Measurements from ENCODE around the gene CST9L. TPM values are rescaled to one million over a fixed set of nuclear protein-coding genes. Genes with fewer than 3 reads are reported as not detected.
"Not testable (repeated sequence)": the region's sequence is repeated elsewhere in the genome, so short reads cannot be mapped to it uniquely, and the experiment has no call there.

The CST9L gene
- total RNA-seq, 2 experiments from 2014 or later = not detected

- no peaks in the 10 kb centered on the region for H3K9me3 ChIP-seq (ENCODE audit: low read length)
- no peak overlapping the region for H3K4me2 ChIP-seq (ENCODE audit: low read length)
- H3K27ac ChIP-seq (ENCODE audit: low read depth, low read length, poor library complexity, severe bottlenecking) = no peak overlapping the region
- H3K9me2 ChIP-seq (ENCODE audit: insufficient read depth, low read length) = no peaks in the 10 kb centered on the region
- no peaks in the 10 kb centered on the region for H3K79me2 ChIP-seq (ENCODE audit: insufficient read depth, low read depth, low read length)
- no peak overlapping the region for H2AFZ ChIP-seq (ENCODE audit: low read length)
- ChIA-PET POLR2A (interaction anchor here (0.6 kb wide), 2 partner anchors 8 to 737 kb away, joined by 3 read pairs; no protein-coding TSS in a partner anchor), CTCF (ENCODE audit: unreplicated experiment) (no interaction called here)
- no peaks in the 10 kb centered on the region for H4K20me1 ChIP-seq (ENCODE audit: insufficient read depth, low read length)
- H3K4me3 ChIP-seq (ENCODE audit: low read depth, low read length, poor library complexity, severe bottlenecking) = no peak overlapping the region
- no peaks in the 10 kb centered on the region for H3K4me1 ChIP-seq (ENCODE audit: insufficient read depth, low read length, poor library complexity, severe bottlenecking)
- H3K36me3 ChIP-seq (ENCODE audit: insufficient read depth, low read length) = no peaks in the 10 kb centered on the region
- intact Hi-C loops (cut with micrococcal nuclease; ENCODE audit: unreplicated experiment) = no loop called here
- BruUV-seq (replicated peaks) = no TSS peak
- no peak for TF ChIP-seq CTCF (conservative IDR thresholded peaks at IDR 0.05; ENCODE audit: low read length)
- no peak for TF ChIP-seq EZH2phosphoT487 (IDR thresholded peaks at IDR 0.05; ENCODE audit: borderline replicate concordance, low read depth, low read length)
- no peak for DNase-seq (ENCODE audit: low spot score)
Observed at GRCh38 chr20:23582293-23582692, 14.0 kb upstream of the CST9L start.

GRCh38 chr20:23581833-23582232, 13.5 kb upstream of the CST9L start:
- H3K9me2 ChIP-seq (ENCODE audit: insufficient read depth, low read length); H2AFZ ChIP-seq (ENCODE audit: low read length); H3K4me2 ChIP-seq (ENCODE audit: low read length); H4K20me1 ChIP-seq (ENCODE audit: insufficient read depth, low read length); H3K4me1 ChIP-seq (ENCODE audit: insufficient read depth, low read length, poor library complexity, severe bottlenecking); BruUV-seq (replicated peaks); H3K79me2 ChIP-seq (ENCODE audit: insufficient read depth, low read depth, low read length); H3K9me3 ChIP-seq (ENCODE audit: low read length); DNase-seq (ENCODE audit: low spot score); H3K36me3 ChIP-seq (ENCODE audit: insufficient read depth, low read length); intact Hi-C loops (cut with micrococcal nuclease; ENCODE audit: unreplicated experiment); H3K4me3 ChIP-seq (ENCODE audit: low read depth, low read length, poor library complexity, severe bottlenecking); H3K27ac ChIP-seq (ENCODE audit: low read depth, low read length, poor library complexity, severe bottlenecking); CTCF ChIA-PET (ENCODE audit: unreplicated experiment): not testable (repeated sequence)
- POLR2A ChIA-PET = interaction anchor here (0.6 kb wide), 2 partner anchors 8 to 736 kb away, joined by 3 read pairs; no protein-coding TSS in a partner anchor

- H2AFZ ChIP-seq (ENCODE audit: low read length) = no peak overlapping the region
- POLR2A ChIA-PET = no interaction called here
Observed at GRCh38 chr20:23574977-23575376, 6.7 kb upstream of the CST9L start.

More at GRCh38 chr20:23574977-23575376, 6.7 kb upstream of the CST9L start:
- H3K27ac ChIP-seq (ENCODE audit: low read depth, low read length, poor library complexity, severe bottlenecking) = no peak overlapping the region
- no peak overlapping the region for H3K4me3 ChIP-seq (ENCODE audit: low read depth, low read length, poor library complexity, severe bottlenecking)
- H4K20me1 ChIP-seq (ENCODE audit: insufficient read depth, low read length) = no peaks in the 10 kb centered on the region
- no peak for DNase-seq (ENCODE audit: low spot score)
- TF ChIP-seq CTCF (conservative IDR thresholded peaks at IDR 0.05; ENCODE audit: low read length) = no peak
- CTCF ChIA-PET (ENCODE audit: unreplicated experiment) = no interaction called here
- no peaks in the 10 kb centered on the region for H3K4me1 ChIP-seq (ENCODE audit: insufficient read depth, low read length, poor library complexity, severe bottlenecking)
- H3K36me3 ChIP-seq (ENCODE audit: insufficient read depth, low read length) = no peaks in the 10 kb centered on the region
- H3K79me2 ChIP-seq (ENCODE audit: insufficient read depth, low read depth, low read length) = no peaks in the 10 kb centered on the region
- BruUV-seq (replicated peaks) = no TSS peak
- no peaks in the 10 kb centered on the region for H3K9me2 ChIP-seq (ENCODE audit: insufficient read depth, low read length)
- no peaks in the 10 kb centered on the region for H3K9me3 ChIP-seq (ENCODE audit: low read length)
- intact Hi-C loops (cut with micrococcal nuclease; ENCODE audit: unreplicated experiment) = no loop called here
- H3K4me2 ChIP-seq (ENCODE audit: low read length) = no peak overlapping the region

Data from OCI-LY7 (cell line).